COR-L47 (cell line): Measurements from ENCODE around the gene SENP7.
A peak's percentile ranks its signal among the peaks of the same experiment; 100 is the strongest.
"Not testable (repeated sequence)": the region's sequence is repeated elsewhere in the genome, so short reads cannot be mapped to it uniquely, and the experiment has no call there.

Experiments used
- DNase-seq: peaks from one replicate; lab custom pipeline; 2025; lab: John Stamatoyannopoulos, UW

The SENP7 gene

DNA sequence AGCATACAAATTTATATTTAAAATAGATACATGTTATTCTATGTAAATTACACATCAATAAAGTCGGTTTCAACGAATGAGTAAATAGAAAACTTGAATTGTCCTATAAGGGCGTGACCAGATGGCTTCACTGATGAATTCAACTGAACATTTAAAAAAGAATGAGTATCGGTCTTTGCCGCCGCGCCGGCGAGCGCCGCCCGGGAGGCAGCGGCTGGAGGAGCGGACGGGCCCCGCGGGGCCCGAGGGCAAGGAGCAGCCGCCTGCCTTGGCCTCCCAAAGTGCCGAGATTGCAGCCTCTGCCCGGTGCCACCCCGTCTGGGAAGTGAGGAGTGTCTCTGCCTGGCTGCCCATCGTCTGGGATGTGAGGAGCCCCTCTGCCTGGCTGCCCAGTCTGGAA lies 74.4 kb downstream of the SENP7 start:
- DNase-seq, result not testable (repeated sequence)

DNA sequence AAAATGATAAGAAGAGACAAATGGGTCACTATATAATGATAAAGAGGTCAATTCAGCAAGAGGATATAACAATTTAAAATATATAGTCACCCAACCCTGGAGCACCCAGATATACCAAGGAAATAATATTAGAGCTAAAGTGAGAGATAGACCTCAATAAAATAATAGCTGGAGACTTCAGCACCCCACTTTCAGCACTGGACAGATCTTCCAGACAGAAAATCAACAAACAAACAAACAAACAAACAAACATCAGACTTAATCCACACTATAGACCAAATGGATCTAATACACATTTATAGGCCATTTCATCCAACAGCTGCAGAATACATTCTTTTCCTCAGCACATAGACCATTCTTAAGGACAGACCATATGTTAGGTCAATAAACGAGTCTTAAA lies 79.4 kb downstream of the SENP7 start:
- DNase-seq, result no peak

DNA sequence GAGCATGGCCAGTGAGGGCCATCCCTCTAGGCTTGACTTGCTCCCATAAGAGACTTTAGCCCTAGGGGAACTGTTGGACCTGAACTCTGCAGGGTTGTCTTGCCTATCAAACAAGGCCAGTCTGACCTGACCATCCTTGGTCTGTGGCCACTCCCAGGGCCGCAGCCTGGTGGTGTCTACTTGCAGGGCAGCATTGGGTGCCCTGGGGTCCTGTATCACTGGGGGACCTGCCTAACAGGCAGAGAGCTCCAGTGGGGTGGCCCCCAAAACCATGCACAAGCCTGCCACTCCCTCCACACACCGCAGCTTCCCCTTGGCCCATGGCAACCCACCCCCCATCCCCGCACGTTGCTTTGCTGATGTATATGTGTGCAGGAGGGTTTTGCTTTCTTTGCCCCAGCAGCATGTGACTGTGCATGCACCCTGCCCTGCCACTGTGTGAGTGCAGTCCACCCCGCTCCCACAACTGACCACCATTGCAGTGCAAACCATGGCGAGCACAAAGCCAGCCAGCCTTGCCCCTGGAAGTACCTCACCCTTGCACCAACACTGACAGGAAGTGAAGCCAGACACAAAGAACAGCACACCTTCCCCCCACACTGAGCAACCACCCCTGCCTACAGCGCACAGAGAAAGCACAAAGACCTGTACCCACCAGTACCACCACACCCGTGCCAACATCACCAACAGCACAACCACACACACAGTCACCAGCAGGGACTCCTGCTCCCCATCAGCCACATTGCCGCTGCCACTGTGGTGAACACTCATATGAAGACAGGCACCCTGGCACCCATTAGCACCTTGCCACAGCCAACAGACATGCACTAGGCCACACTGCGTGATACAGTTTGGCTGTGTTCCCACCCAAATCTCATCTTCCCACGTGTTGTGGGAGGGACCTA lies 88.8 kb downstream of the SENP7 start:
- no peak for DNase-seq

DNA sequence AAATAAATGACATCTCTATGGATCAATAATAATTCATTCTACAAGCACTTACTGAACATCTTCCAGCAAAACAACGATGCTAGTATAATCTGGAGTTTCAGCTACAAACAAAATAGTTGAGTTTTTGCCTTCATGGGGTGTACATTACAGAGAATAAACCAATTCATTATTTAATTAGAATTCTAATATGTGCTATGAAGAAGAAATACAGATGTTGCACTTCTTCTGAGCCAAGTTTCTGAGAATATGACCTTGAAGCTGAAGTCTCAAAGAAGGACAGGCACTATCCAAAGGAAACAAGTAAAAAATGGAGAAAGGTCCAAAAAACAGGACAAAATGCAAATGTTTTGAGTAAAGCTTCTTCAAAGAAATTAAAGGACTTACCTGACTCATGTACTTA lies 94.2 kb downstream of the SENP7 start:
- no peak for DNase-seq

DNA sequence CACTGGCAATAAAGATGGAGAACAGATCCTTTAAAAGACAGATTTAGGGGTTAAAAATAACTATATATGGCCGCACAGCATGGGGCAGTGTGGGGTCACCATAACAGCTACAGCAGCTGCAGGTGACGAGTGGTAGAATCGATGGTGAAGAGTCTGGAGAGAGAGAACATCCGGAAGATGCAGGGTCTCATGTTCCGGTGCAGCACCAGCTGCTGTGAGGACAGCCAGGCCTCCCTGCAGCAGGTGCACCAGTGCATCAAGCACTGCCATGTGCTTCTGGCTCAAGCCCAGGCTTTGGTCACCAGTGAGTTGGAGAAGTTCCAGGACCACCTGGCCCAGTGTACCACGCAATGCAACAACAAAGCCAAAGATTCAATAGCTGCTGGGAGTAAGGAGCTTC lies 98.9 kb downstream of the SENP7 start:
- peak; percentile 91 for DNase-seq

DNA sequence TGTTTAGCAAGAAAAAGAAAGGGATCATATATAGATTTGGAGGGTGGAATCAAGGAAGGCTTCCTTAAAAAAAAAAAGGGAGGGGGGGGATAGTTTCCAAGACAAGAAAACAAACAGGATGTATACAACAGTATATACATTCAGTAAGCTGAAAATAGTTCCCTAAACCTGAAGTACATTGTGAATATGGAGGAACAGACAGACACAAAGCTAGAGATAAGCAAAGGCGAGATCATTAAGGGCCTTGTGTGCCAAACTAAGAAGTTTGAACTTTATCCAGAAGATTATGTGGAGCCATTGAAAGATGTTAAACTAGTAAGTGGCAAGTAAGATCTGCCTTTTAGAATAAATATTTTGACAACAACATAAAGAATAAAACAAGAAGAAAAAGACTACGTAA lies 99.4 kb downstream of the SENP7 start:
- no peak for DNase-seq

DNA sequence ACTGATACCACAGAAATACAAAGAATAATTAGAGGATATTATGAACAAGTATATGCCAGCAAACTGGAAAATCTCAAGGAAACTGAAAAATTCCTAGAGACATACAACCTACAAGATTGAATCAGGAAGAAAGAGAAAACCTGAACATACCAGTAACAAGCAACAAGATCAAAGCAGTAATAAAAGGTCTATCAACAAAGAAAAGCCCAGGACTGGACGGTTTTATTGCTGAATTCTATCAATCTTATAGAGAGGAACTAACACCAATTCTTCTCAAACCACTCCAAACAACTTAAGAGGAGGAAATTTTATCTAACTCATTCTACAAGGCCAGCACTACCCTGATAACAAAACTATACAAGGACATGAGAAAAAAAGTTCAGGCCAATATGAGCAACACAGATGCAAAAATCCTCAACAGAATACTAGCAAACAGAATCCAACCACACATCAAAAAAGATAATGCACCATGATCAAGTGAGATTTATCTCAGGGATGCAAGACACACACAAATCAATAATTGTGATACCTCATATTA lies 121.5 kb downstream of the SENP7 start:
- DNase-seq, result no peak

DNA sequence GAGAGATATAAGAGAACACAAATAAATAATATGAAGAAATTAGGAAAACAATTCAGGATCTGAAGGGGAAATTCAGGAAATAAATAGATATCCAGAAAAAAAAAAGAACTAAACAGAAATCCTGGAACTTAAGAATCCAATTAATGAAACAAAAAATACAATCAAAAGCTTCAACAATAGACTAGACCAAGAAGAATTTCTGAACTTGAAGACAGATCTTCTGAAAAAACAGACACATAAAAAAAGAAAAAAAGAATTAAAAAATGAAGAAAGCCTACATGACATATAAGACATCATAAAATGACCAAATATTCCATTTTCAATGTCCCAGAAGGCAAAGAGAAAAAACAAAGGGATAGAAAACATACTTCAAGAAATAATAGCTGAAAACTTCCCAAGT lies 124.3 kb downstream of the SENP7 start:
- DNase-seq, result no peak

DNA sequence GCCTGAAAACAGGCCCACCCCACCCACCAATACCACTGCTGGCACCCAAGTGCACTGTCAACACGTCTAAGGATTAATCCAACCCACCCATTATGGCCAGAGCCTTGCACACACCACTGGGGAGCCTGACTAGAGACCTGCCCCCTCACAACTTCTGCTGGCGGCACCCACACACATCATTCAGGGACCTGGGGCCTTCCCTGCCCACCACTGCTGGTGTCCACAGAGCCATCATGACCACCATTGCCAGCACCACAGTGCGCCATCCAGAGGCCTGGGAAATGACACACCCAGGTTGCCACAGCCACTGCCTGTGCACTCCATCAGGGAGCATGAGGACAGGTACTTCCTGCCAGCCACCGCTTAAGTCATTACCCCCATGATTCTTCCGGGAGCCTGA lies 125.7 kb downstream of the SENP7 start:
- no peak for DNase-seq

DNA sequence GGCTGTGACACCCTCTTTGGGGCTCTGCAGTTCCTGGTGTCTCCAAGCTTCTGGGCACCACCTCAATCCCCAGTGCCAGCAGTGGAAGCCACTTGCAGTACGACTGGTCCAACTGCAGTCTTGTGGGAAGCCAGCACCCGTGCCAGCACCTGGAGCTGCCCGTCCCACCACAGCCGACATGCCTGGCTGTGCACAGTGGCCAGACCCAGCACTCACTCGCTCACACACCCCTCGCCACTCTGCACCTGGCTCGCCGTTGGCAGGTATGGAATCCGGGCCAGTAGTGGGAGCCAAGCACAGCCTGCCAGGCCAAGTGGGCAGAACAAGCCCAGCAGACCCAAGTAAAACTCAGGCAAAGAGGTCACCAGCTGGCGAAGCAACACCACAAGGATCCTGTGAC lies 128.6 kb downstream of the SENP7 start:
- no peak for DNase-seq

DNA sequence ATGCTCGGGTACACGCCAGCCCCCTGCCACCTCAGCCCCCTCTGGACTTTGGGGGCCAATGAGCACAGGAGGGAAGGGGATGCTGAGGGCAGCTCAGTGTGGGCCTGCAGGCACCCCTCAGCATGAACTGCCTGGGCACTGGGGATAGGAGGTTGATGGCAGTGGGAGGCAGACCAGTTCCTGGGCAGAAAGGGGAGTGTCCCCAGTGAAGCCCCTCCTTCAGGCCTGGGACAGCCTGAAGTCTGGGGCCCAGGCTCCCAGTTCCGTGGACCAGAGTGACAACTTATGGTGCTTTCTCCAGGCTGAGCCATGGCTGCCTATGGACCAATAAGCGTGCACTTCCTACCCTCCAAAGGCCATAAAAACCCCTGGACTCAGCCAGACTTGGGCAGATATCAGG lies 129.4 kb downstream of the SENP7 start:
- no peak for DNase-seq

DNA sequence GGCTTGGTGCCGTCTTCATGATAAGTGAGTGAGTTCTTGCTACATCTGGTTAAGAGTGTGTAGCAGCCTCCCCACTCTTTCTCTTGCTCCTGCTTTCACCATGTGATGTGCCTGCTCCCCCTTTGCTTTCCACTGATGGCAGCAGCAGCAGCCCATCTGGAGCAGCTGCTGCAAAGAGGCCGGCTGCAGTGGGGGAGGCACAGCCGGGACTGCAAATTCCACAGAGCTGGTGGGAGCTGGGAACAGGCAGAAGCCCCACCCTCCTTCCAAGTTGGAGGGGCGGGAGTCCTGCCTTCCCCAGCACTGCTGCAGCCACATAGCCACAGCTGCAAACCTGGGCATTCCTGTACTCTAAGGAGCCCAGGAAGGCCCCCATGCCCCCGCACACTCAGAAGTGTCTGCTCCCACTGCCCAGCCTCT lies 129.8 kb downstream of the SENP7 start:
- DNase-seq, result no peak

DNA sequence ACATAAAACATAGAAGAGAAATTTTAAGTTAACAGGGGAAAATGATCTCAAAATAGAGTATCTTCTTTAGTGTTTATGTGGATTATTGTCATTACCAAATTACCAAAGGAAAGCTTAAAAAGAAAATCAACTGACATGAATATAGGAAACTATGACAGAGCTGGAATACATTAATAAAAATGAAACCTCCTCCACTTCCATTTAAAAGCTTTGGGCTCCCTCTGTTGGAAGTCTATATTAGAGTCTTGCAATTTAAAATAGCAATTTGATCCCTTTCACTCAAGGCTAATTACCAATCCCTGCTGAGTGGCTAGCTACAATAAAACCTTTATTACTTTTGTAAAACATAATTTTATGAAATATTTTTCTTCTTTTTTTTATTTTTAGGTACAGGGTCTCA lies 131.2 kb downstream of the SENP7 start:
- peak; percentile 43 for DNase-seq

DNA sequence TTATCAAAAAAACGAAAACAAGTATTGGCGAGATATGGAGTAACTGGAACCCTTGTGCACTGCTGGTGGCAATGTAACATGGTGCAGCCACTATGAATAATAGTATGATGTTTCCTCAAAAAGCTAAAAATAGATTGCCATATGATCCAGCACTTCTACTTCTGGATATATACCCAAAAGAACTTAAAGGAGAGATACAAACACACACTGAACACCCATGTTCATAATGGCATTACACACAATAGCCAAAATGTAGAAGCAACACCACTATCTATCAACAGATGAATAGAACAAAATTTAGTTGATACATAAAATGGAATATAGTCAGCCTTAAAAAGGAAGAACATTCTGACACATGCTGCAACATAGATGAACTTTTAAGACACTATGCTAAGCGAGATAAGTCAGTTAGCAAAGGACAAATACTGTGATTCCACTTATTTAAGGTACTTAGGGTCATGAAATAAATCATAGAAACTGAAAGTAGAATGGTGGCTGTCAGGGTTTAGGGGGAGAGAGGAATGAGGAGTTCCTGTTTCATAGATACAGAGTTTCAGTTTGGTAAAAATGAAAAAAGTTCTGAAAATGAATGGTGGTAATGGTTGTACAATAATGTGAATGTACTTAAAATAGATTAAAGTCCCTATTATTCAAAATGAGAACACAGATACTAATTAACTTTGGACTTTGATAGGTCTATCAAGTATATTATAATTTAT lies 133.2 kb downstream of the SENP7 start:
- DNase-seq, result no peak

DNA sequence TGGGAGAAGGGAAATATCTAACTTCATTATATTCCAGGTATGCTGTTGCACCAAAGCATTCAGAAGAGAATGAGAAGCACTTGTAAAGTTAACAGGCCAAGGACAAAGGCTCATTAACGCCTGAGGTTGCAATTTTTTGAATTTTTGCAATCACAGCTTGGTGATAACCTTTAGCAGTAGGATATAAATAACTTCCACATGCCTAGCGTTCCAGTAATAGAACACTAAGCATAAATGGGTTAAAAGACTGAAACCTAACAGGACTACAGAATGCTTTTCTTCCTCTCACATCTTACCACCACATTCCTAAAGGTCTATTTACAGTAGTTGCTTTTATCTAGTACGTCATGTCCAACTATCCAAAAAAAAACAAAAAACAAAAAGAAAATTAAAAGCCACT lies 135.2 kb downstream of the SENP7 start:
- DNase-seq, result no peak

DNA sequence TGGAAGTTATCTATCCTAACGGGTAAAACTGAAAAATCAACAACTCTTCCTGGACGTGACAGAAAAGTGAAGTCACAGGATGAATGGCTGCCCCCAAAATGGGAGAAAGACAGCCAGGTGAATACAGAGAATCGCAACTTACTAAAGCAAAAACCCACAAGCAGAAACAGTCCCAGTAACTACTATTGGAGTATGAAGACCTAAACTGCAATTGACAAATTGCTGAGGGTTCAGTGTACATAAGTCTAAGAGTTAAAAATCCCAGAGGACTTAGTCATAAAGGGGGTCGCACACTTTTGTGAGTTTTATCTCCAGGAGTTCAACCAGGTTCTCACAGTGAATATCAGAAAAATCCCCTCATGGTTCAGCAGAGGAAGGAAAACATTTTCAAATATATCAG lies 135.8 kb downstream of the SENP7 start:
- no peak for DNase-seq

DNA sequence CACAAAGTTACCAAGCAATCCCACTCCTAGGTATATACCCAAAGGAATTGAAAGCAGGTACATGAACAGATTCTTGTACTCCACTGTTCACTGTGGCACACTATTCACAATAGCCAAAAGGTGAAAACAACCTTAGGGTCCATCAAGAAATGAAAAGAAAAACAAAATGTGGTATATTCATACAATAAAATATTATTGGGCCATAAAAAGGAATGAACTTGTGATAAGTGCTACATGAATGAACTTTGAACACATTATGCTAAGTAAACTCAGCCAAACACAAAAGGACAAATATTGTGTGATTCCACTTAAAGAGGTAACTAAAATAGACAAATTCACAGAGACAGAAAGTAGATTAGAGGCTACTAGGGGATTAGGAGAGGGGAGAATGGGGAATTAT lies 137.4 kb downstream of the SENP7 start:
- DNase-seq, result no peak

DNA sequence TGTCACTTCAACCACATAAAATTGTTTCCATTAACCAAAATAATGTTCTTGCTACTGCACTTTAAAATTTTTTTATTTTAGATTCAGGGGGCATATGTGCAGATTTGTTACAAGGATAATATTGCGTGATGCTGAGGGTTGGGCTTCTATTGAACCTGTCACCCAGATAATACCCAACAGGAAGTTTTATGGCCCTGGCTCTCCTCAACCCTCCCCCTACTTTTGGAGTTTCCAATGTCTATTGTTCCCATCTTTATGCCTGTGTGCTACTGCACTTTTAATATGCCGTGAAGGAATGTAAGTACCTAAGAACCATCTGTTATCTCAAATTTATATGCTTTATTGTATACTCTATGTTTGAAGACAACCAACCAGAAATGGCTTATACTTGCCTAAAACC lies 150.6 kb downstream of the SENP7 start:
- DNase-seq, result no peak

DNA sequence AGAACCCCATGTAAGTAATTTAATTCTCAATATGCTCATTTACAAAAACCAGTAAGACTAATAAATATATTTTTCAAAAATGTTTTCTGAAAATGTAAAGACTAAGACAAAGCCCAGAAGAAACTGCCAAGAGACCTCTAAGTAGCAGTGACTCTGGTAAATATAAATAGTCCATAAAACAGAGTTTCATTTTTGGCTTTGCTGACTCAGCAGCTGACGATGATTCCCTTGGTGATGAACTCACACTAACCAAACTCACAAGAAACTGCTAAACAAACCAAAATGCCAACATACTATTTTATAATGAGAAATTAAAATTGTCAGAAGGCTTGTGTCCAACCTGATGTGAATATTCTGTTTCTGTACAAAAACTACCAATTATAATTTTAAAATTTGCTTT lies 161.2 kb downstream of the SENP7 start:
- DNase-seq, result no peak

DNA sequence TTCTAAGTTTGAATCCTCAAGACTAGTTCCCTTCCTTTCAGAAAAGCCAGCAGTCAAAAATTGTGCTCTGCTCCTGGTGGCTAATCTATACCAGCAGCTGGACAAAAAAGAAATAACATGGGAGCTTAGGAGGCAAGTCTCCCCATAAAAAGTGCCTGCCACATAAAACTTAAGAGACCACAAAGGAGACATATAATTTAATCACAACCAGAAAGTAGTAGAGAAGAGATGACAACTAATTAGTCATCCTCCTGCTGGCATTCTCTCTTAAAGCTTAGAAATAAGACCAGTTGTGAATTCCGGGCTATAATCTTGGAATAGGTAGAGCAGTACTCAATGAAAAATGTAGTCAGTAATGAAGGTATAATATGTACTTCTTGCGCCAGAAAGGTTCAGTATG lies 172.4 kb downstream of the SENP7 start:
- no peak for DNase-seq

DNA sequence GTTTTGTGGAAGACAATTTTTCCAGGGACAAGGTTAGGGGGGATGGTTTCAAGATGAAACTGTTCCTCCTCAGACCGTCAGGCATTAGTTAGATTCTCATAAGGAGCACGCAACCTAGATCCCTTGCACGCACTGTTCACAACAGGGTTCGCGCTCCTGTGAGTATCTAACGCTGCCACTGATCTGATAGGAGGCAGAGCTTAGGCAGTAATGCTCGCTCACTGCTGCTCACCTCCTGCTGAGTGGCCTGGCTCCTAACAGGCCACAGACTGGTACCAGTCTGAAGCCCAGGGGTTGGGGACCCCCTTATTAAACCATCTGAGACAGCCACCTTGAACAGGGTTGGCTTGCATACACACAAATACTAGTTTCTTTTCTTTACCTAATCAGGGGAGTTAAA lies 179.1 kb downstream of the SENP7 start:
- no peak for DNase-seq

DNA sequence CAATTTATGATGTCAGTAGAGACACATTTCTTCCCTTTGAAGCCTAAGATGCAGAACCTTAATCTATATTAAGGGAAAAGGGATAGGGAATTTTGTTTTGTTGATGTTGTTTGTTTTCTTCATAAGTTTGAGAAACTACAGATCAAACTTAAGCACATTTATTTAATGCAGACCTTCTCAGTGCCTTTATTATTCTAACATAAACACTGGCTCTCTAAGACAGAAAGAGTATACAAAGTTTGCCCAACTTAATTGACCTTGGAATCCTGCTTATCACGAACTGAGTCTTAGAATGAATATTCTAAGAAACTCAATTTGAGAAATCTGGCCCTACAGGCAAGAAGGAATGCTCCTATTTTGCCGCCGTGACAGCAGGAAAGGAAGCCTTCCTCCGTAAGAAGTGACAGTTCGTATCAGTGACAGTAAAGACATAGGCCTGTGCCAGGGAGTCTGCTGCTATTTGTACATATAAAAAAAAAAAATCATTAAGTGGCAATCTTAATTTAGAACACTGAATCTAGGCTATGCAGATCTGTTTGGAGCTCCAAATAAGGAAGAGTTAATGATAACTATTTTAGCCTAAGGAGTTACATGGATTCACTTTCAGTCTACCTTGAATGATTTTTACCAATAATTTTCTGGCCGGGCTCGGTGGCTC lies 183.9 kb downstream of the SENP7 start:
- DNase-seq, result no peak
